22Rv1 (cell line): Measurements from ENCODE around the gene PYCARD.
"Not testable (repeated sequence)": the region's sequence is repeated elsewhere in the genome, so short reads cannot be mapped to it uniquely, and the experiment has no call there.

ENCODE experiments used
- ZFX ChIP-seq: fragments of 450-650 bp; IDR thresholded peaks from 2 replicates; pipeline ENCODE4 v1.6.1; 2017; ENCODE audit warnings: antibody characterized with exemption, borderline replicate concordance
- TF ChIP-seq, protein P1 (sequence below): fragments of 450-650 bp; IDR thresholded peaks from 2 replicates; pipeline ENCODE4 v1.5.1; 2017; ENCODE audit warnings: mild to moderate bottlenecking

DNA sequence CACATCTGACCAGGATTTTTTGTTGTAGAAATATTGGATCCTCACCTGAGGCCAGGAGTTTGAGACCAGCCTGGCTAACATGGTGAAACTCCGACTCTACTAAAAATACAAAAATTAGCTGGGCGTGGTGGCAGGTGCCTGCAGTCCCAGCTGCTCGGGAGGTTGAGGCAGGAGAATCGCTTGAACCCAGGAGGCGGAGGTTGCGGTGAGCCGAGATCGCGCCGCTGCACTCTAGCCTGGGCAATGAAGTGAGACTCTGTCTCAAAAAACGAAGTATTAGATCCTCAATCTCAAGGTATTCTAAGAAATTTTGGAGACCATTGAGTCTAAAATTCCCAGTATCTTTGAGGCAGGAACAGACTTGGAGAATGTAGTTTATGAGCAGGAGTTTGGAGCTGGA is 6.7 kb downstream of the PYCARD start:
- TF ChIP-seq, protein P1, sequence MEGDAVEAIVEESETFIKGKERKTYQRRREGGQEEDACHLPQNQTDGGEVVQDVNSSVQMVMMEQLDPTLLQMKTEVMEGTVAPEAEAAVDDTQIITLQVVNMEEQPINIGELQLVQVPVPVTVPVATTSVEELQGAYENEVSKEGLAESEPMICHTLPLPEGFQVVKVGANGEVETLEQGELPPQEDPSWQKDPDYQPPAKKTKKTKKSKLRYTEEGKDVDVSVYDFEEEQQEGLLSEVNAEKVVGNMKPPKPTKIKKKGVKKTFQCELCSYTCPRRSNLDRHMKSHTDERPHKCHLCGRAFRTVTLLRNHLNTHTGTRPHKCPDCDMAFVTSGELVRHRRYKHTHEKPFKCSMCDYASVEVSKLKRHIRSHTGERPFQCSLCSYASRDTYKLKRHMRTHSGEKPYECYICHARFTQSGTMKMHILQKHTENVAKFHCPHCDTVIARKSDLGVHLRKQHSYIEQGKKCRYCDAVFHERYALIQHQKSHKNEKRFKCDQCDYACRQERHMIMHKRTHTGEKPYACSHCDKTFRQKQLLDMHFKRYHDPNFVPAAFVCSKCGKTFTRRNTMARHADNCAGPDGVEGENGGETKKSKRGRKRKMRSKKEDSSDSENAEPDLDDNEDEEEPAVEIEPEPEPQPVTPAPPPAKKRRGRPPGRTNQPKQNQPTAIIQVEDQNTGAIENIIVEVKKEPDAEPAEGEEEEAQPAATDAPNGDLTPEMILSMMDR = not testable (repeated sequence)
- TF ChIP-seq ZFX = not testable (repeated sequence)
